Suprapubic skin (tissue), 4 donors: ENCODE results near the gene ABCA4. TPM values are rescaled to one million over a fixed set of nuclear protein-coding genes. Genes with fewer than 3 reads are reported as not detected.

ENCODE experiments used
- DNase-seq, 2 donors: peaks; one replicate each; pipeline ENCODE4 v3.0.0-alpha.2; 2019; ENCODE audit warnings: low spot score in 2 of 2
- H3K27ac ChIP-seq: fragments of 200-600 bp; sonication (generic); one replicate; pipeline ENCODE4 v1.5.1; 2019
- H3K27me3 ChIP-seq: fragments of 200-600 bp; sonication (generic); one replicate; pipeline ENCODE4 v1.5.1; 2019
- H3K36me3 ChIP-seq: fragments of 200-600 bp; sonication (generic); one replicate; pipeline ENCODE4 v1.5.1; 2019
- H3K4me1 ChIP-seq: fragments of 200-600 bp; sonication (generic); one replicate; pipeline ENCODE4 v1.5.1; 2019
- H3K4me3 ChIP-seq: fragments of 200-600 bp; sonication (generic); one replicate; pipeline ENCODE4 v1.5.1; 2019; ENCODE audit warnings: mild to moderate bottlenecking
- H3K9me3 ChIP-seq: fragments of 200-600 bp; sonication (generic); one replicate; pipeline ENCODE4 v1.5.1; 2019
- CTCF ChIP-seq, 2 donors: fragments of 200-600 bp in 1 of 2; fragments of 450-650 bp in 1 of 2; sonication (generic) in 1 of 2; IDR thresholded peaks; one replicate each; pipeline ENCODE4 v1.5.1; 2016 to 2019; ENCODE audit warnings: antibody characterized with exemption in 2 of 2, mild to moderate bottlenecking in 1 of 2, moderate library complexity in 1 of 2
- EP300 ChIP-seq: sonication (generic); formaldehyde crosslinking; IDR thresholded peaks from one replicate; pipeline ENCODE4 v1.6.1; 2017; ENCODE audit warnings: antibody characterized with exemption
- POLR2A ChIP-seq, 2 donors: fragments of 450-650 bp; IDR thresholded peaks; one replicate each; pipeline ENCODE4 v1.6.1; 2017; ENCODE audit warnings: antibody characterized with exemption in 2 of 2, mild to moderate bottlenecking in 2 of 2, moderate library complexity in 2 of 2
- POLR2AphosphoS5 ChIP-seq, 3 donors: sonication (generic); formaldehyde crosslinking; IDR thresholded peaks; one replicate each; pipeline ENCODE4 v1.6.1; 2017; ENCODE audit warnings: antibody characterized with exemption in 3 of 3
- WGBS: methylation state at CpG from one replicate; pipeline ENCODE4 v1.1.5; 2018; 5-methylcytosine and 5-hydroxymethylcytosine counted together
- total RNA-seq, 4 donors: library from RNA; depleted of rRNA; stranded (reverse); fragments of >200 nt; gene quantifications; one replicate each; pipeline ENCODE4 v1.1.0, GENCODE V29; 2016

ABCA4 gene
- total RNA-seq, 4 donors from 2014 or later, result 2.8 to 6.8 (median 4.3) TPM

- Histone ChIP-seq H3K27ac (peak overlapping the region; percentile 71), H3K9me3 (no peaks in the 10 kb centered on the region), H3K4me1 (peaks cover 45% of the 10 kb centered on the region), H3K4me3 (no peak overlapping the region), H3K36me3 (no peaks in the 10 kb centered on the region), H3K27me3 (no peaks in the 10 kb centered on the region)
- no peak for TF ChIP-seq CTCF (IDR thresholded peaks at IDR 0.05)
- TF ChIP-seq EP300, result peak; percentile 38
- TF ChIP-seq POLR2AphosphoS5 (IDR thresholded peaks at IDR 0.05), result no peak
- WGBS, result 24% methylated on average over 14 of the region's 14 CpGs
- no peak for DNase-seq
Measured at GRCh38 chr1:94094469-94095111, 26.4 kb downstream of the ABCA4 start.

GRCh38 chr1:94093996-94094395, 27.0 kb downstream of the ABCA4 start:
- 43% methylated on average over 6 of the region's 6 CpGs for WGBS
- DNase-seq, result no peak
- H3K4me3 ChIP-seq, result no peak overlapping the region
- no peaks in the 10 kb centered on the region for H3K36me3 ChIP-seq
- peaks cover 45% of the 10 kb centered on the region for H3K4me1 ChIP-seq
- no peaks in the 10 kb centered on the region for H3K27me3 ChIP-seq
- no peaks in the 10 kb centered on the region for H3K9me3 ChIP-seq
- peak overlapping the region; percentile 71 for H3K27ac ChIP-seq
- TF ChIP-seq POLR2A (IDR thresholded peaks at IDR 0.05) (no peak), CTCF (IDR thresholded peaks at IDR 0.05) (no peak), POLR2AphosphoS5 (IDR thresholded peaks at IDR 0.05) (no peak), EP300 (no peak)

- H3K27me3 ChIP-seq, result no peaks in the 10 kb centered on the region
- 78% methylated on average over 4 of the region's 4 CpGs for WGBS
- peak overlapping the region; percentile 71 for H3K27ac ChIP-seq
- no peak for DNase-seq
- H3K4me3 ChIP-seq, result no peak overlapping the region
- H3K4me1 ChIP-seq, result peaks cover 45% of the 10 kb centered on the region
- H3K36me3 ChIP-seq, result no peaks in the 10 kb centered on the region
- no peaks in the 10 kb centered on the region for H3K9me3 ChIP-seq
- TF ChIP-seq EP300, result no peak
- TF ChIP-seq CTCF (IDR thresholded peaks at IDR 0.05), result no peak
- no peak for TF ChIP-seq POLR2AphosphoS5 (IDR thresholded peaks at IDR 0.05)
- no peak for TF ChIP-seq POLR2A (IDR thresholded peaks at IDR 0.05)
Measured at GRCh38 chr1:94093396-94093795, 27.6 kb downstream of the ABCA4 start.

- TF ChIP-seq POLR2AphosphoS5 (IDR thresholded peaks at IDR 0.05) (no peak), POLR2A (IDR thresholded peaks at IDR 0.05) (no peak), EP300 (no peak), CTCF (IDR thresholded peaks at IDR 0.05) (no peak)
- Histone ChIP-seq H3K4me1 (peaks cover 45% of the 10 kb centered on the region), H3K27me3 (no peaks in the 10 kb centered on the region), H3K36me3 (no peaks in the 10 kb centered on the region), H3K4me3 (no peak overlapping the region), H3K27ac (peak overlapping the region; percentile 42), H3K9me3 (no peaks in the 10 kb centered on the region)
- DNase-seq, result peak in 1 of 2 donors; percentile 72
- WGBS, result 59% methylated on average over 4 of the region's 4 CpGs
Measured at GRCh38 chr1:94092210-94092613, 28.7 kb downstream of the ABCA4 start.

GRCh38 chr1:94090761-94091160, 30.2 kb downstream of the ABCA4 start:
- Histone ChIP-seq H3K27me3 (no peaks in the 10 kb centered on the region), H3K9me3 (no peaks in the 10 kb centered on the region), H3K36me3 (no peaks in the 10 kb centered on the region), H3K27ac (no peak overlapping the region), H3K4me3 (no peak overlapping the region), H3K4me1 (peaks cover 31% of the 10 kb centered on the region)
- TF ChIP-seq EP300 (no peak), POLR2A (IDR thresholded peaks at IDR 0.05) (no peak), CTCF (IDR thresholded peaks at IDR 0.05) (no peak), POLR2AphosphoS5 (IDR thresholded peaks at IDR 0.05) (no peak)
- peak in 1 of 2 donors; percentile 7 for DNase-seq
- WGBS, result 86% methylated on average over 3 of the region's 3 CpGs
